Measurements from ENCODE around the gene SPIRE2.

DNA sequence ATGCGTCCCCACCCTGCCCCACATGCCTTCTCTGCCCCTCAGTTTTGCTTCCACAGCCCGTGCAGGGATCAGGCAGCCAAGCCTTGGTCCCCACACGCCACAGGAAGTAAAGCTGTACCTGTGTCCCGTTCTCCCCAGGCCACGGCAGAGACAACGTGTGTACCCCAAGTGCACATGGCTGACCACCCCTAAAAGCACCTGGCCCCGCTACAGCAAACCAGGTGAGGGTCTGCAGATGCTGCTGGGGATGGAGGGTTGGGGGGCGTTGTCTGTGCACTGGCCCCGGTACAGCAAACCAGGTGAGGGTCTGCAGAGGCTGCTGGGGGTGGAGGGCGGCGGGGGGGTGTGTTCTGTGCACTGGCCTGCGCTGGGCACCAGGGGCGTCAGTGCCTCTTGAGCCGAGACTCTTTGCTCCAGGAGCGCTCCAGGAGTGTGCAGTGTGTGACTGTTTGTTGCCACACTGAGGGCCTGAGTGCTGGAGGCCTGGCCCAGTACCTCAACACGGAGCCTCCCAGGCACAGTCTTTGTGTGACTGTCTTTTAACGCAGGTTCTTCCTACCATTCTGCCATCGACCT, 63.9 kb downstream of the SPIRE2 start:
- TF ChIP-seq, protein P1, sequence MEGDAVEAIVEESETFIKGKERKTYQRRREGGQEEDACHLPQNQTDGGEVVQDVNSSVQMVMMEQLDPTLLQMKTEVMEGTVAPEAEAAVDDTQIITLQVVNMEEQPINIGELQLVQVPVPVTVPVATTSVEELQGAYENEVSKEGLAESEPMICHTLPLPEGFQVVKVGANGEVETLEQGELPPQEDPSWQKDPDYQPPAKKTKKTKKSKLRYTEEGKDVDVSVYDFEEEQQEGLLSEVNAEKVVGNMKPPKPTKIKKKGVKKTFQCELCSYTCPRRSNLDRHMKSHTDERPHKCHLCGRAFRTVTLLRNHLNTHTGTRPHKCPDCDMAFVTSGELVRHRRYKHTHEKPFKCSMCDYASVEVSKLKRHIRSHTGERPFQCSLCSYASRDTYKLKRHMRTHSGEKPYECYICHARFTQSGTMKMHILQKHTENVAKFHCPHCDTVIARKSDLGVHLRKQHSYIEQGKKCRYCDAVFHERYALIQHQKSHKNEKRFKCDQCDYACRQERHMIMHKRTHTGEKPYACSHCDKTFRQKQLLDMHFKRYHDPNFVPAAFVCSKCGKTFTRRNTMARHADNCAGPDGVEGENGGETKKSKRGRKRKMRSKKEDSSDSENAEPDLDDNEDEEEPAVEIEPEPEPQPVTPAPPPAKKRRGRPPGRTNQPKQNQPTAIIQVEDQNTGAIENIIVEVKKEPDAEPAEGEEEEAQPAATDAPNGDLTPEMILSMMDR (conservative IDR thresholded peaks at IDR 0.05; ENCODE audit: low read depth, low read length), result no peak
- no peak for TF ChIP-seq BHLHE40 (IDR thresholded peaks at IDR 0.05; ENCODE audit: low read depth, low read length)
- TF ChIP-seq POLR2A (IDR thresholded peaks at IDR 0.05; ENCODE audit: low read depth, low read length), result no peak
- no peak for TF ChIP-seq RCOR1 (IDR thresholded peaks at IDR 0.05; ENCODE audit: insufficient replicate concordance, low read length)
- TF ChIP-seq RFX5 (IDR thresholded peaks at IDR 0.05; ENCODE audit: low read depth, low read length), result no peak
- no peak for TF ChIP-seq RAD21 (IDR thresholded peaks at IDR 0.05; ENCODE audit: low read length)
- no peak for TF ChIP-seq NFE2L2 (IDR thresholded peaks at IDR 0.05; ENCODE audit: low read depth, low read length)
- TF ChIP-seq MAZ (IDR thresholded peaks at IDR 0.05; ENCODE audit: borderline replicate concordance, low read depth, low read length), result no peak
- no peak for TF ChIP-seq FOS (IDR thresholded peaks at IDR 0.05; ENCODE audit: low read depth, low read length)
- no peak for TF ChIP-seq MXI1 (IDR thresholded peaks at IDR 0.05; ENCODE audit: borderline replicate concordance, low read depth, low read length)
- TF ChIP-seq USF2 (IDR thresholded peaks at IDR 0.05; ENCODE audit: low read depth, low read length), result no peak
- no peak for TF ChIP-seq SMC3 (IDR thresholded peaks at IDR 0.05; ENCODE audit: low read depth, low read length)
- no peak for TF ChIP-seq ELK1 (IDR thresholded peaks at IDR 0.05; ENCODE audit: borderline replicate concordance, low read depth, low read length)
- no peak for TF ChIP-seq MAFK (IDR thresholded peaks at IDR 0.05; ENCODE audit: low read depth, low read length)

All from IMR-90 (cell line).